HEK293T (cell line): ENCODE results near the gene CNR1.

Experiments used
- CTCF ChIA-PET: fragments of 350-600 bp; formaldehyde crosslinking; extraction: SDS; loops from one replicate; lab custom pipeline; 2021; ENCODE audit warnings: antibody characterized with exemption, inconsistent platforms; lab: Yijun Ruan, JAX
- POLR2A ChIA-PET: fragments of 350-600 bp; formaldehyde crosslinking; extraction: SDS; loops from one replicate; lab custom pipeline; 2020; ENCODE audit warnings: antibody characterized with exemption, inconsistent platforms; lab: Yijun Ruan, JAX
- DNase-seq: peaks from one replicate; pipeline ENCODE4 v3.0.0; 2012; ENCODE audit warnings: mixed read lengths; ENCODE audit errors: extremely low spot score
- ARNT ChIP-seq: fragments of 450-650 bp; IDR thresholded peaks from 2 replicates; pipeline ENCODE4 v1.6.1; 2017; ENCODE audit warnings: mild to moderate bottlenecking
- BHLHE40 ChIP-seq: fragments of 450-650 bp; IDR thresholded peaks from 2 replicates; pipeline ENCODE4 v1.6.1; 2016; ENCODE audit warnings: mild to moderate bottlenecking, moderate library complexity, borderline replicate concordance
- CTBP1 ChIP-seq: fragments of 450-650 bp; IDR thresholded peaks from 2 replicates; pipeline ENCODE4 v1.6.1; 2016; ENCODE audit warnings: borderline replicate concordance
- ELF4 ChIP-seq: fragments of 450-650 bp; IDR thresholded peaks from 2 replicates; pipeline ENCODE4 v1.6.1; 2017; ENCODE audit warnings: antibody characterized with exemption
- FOXA1 ChIP-seq: fragments of 450-650 bp; IDR thresholded peaks from 2 replicates; pipeline ENCODE4 v1.6.1; 2016; ENCODE audit warnings: mild to moderate bottlenecking
- FOXK2 ChIP-seq: fragments of 450-650 bp; IDR thresholded peaks from 2 replicates; pipeline ENCODE4 v1.6.1; 2016; ENCODE audit warnings: mild to moderate bottlenecking
- FOXM1 ChIP-seq: fragments of 450-650 bp; IDR thresholded peaks from 2 replicates; pipeline ENCODE4 v1.6.1; 2017; ENCODE audit warnings: mild to moderate bottlenecking, borderline replicate concordance
- HDGF ChIP-seq: fragments of 450-650 bp; IDR thresholded peaks from 2 replicates; pipeline ENCODE4 v1.6.1; 2017; ENCODE audit warnings: antibody characterized with exemption, borderline replicate concordance
- L3MBTL2 ChIP-seq: fragments of 450-650 bp; conservative IDR thresholded peaks from 2 replicates; pipeline ENCODE4 v1.6.1; 2016; ENCODE audit warnings: mild to moderate bottlenecking
- LEF1 ChIP-seq: fragments of 450-650 bp; IDR thresholded peaks from 2 replicates; pipeline ENCODE4 v1.6.1; 2017; ENCODE audit warnings: mild to moderate bottlenecking, borderline replicate concordance
- NFRKB ChIP-seq: fragments of 450-650 bp; IDR thresholded peaks from 2 replicates; pipeline ENCODE4 v1.6.1; 2016; ENCODE audit warnings: mild to moderate bottlenecking, moderate library complexity
- PKNOX1 ChIP-seq: fragments of 450-650 bp; IDR thresholded peaks from 2 replicates; pipeline ENCODE4 v1.6.1; 2016
- SP1 ChIP-seq: fragments of 450-650 bp; IDR thresholded peaks from 2 replicates; pipeline ENCODE4 v1.6.1; 2017
- SUZ12 ChIP-seq: fragments of 450-650 bp; IDR thresholded peaks from 2 replicates; pipeline ENCODE4 v1.6.1; 2016; ENCODE audit warnings: mild to moderate bottlenecking
- TARDBP ChIP-seq: fragments of 450-650 bp; IDR thresholded peaks from 2 replicates; pipeline ENCODE4 v1.6.1; 2016
- ZNF384 ChIP-seq: fragments of 450-650 bp; IDR thresholded peaks from 2 replicates; pipeline ENCODE4 v1.6.1; 2016

Gene CNR1

GRCh38 chr6:88179692-88180091 lies 13.5 kb upstream of the CNR1 start:
- ChIA-PET CTCF (no interaction called here), POLR2A (no interaction called here)
- TF ChIP-seq SP1: no peak
- TF ChIP-seq L3MBTL2: no peak
- no peak for TF ChIP-seq CTBP1
- TF ChIP-seq ARNT: no peak
- no peak for TF ChIP-seq PKNOX1
- no peak for TF ChIP-seq SUZ12
- no peak for TF ChIP-seq TARDBP
- no peak for TF ChIP-seq LEF1
- TF ChIP-seq FOXK2: no peak
- no peak for TF ChIP-seq NFRKB
- no peak for TF ChIP-seq BHLHE40
- no peak for TF ChIP-seq ELF4
- no peak for DNase-seq

GRCh38 chr6:88177961-88178464 lies 11.9 kb upstream of the CNR1 start:
- CTCF ChIA-PET: interaction anchor here (0.6 kb wide), 1 partner anchor 572 kb away, joined by 6 read pairs; no protein-coding TSS in a partner anchor
- no peak for DNase-seq
- POLR2A ChIA-PET: no interaction called here
- no peak for TF ChIP-seq FOXA1
- TF ChIP-seq TARDBP: no peak
- no peak for TF ChIP-seq FOXK2
- no peak for TF ChIP-seq BHLHE40
- TF ChIP-seq NFRKB: no peak
- no peak for TF ChIP-seq SUZ12

- POLR2A ChIA-PET: no interaction called here
- CTCF ChIA-PET: no interaction called here
- TF ChIP-seq ZNF384: no peak
- TF ChIP-seq FOXA1: no peak
- DNase-seq: no peak
These were observed 8.8 kb upstream of the CNR1 start for GRCh38 chr6:88174906-88175305.

- ChIA-PET POLR2A (no interaction called here), CTCF (interaction anchor here (1.2 kb wide), 1 partner anchor 10 kb away, joined by 3 read pairs; no protein-coding TSS in a partner anchor)
- DNase-seq: no peak
- TF ChIP-seq PKNOX1: no peak
These were observed 5.2 kb upstream of the CNR1 start for GRCh38 chr6:88171312-88171711.

GRCh38 chr6:88168362-88168761 lies 2.2 kb upstream of the CNR1 start:
- DNase-seq: no peak
- ChIA-PET POLR2A (no interaction called here), CTCF (no interaction called here)
- TF ChIP-seq FOXK2 (no peak), FOXA1 (no peak), TARDBP (no peak), FOXM1 (no peak), ZNF384 (no peak), BHLHE40 (no peak)

GRCh38 chr6:88167352-88167937 lies 1.3 kb upstream of the CNR1 start:
- peak; percentile 12 for DNase-seq
- CTCF ChIA-PET: no interaction called here
- TF ChIP-seq CTBP1 (no peak), BHLHE40 (no peak), FOXA1 (no peak), SP1 (no peak), SUZ12 (no peak), FOXM1 (no peak), ELF4 (no peak), ZNF384 (no peak), LEF1 (no peak), ARNT (no peak), TARDBP (no peak), HDGF (no peak), L3MBTL2 (no peak), FOXK2 (no peak), NFRKB (no peak), PKNOX1 (no peak)
- POLR2A ChIA-PET: no interaction called here

GRCh38 chr6:88166493-88167351 lies 575 bp upstream of the CNR1 start:
- TF ChIP-seq L3MBTL2: peak; percentile 72
- TF ChIP-seq ARNT: no peak
- peak; percentile 13 for DNase-seq
- ChIA-PET CTCF (no interaction called here), POLR2A (no interaction called here)
